NCI-H1105 (cell line): ENCODE measurements around the gene PEX13.

Experiments used
- DNase-seq: peaks from one replicate; lab custom pipeline; 2025; lab: John Stamatoyannopoulos, UW

PEX13 gene

GRCh38 chr2:61065714-61066709 is 48.5 kb downstream of the PEX13 start, which contains the start of gene SANBR:
Gene SANBR, plus strand, starts transcription at chr2:61065871. Its CDS starts 4,480 bp downstream, at chr2:61070351.
- peak; percentile 87 for DNase-seq

- no peak for DNase-seq
Observed at GRCh38 chr2:61074100-61074499, 56.6 kb downstream of the PEX13 start.

- no peak for DNase-seq
Observed at GRCh38 chr2:61085883-61086282, 68.4 kb downstream of the PEX13 start.

GRCh38 chr2:61089797-61090196 is 72.3 kb downstream of the PEX13 start:
- DNase-seq, result no peak

- no peak for DNase-seq
Observed at GRCh38 chr2:61090386-61090921, 72.9 kb downstream of the PEX13 start.

GRCh38 chr2:61091485-61091884 is 74.0 kb downstream of the PEX13 start:
- no peak for DNase-seq

GRCh38 chr2:61096438-61096837 is 78.9 kb downstream of the PEX13 start:
- DNase-seq, result no peak

- DNase-seq, result no peak
Observed at GRCh38 chr2:61100801-61101200, 83.3 kb downstream of the PEX13 start.
